Gastroesophageal sphincter (tissue), 4 donors: Measurements from ENCODE around the gene TCF7L2. TPM values are rescaled to one million over a fixed set of nuclear protein-coding genes. Genes with fewer than 3 reads are reported as not detected.

ENCODE experiments used
- ATAC-seq: fragments of 150-250 bp; one replicate; pipeline ENCODE4 v1.9.1; 2016; ENCODE audit warnings: mild to moderate bottlenecking, moderate library complexity
- H3K27ac ChIP-seq, 4 donors: fragments of 200-600 bp; sonication (generic) in 3 of 4; 1 replicate in 3 of 4; 2 replicates in 1 of 4; pipeline ENCODE4 v1.5.1; 2016 to 2019
- H3K27me3 ChIP-seq: fragments of 200-600 bp; sonication (generic); one replicate; pipeline ENCODE4 v1.5.1; 2019
- H3K36me3 ChIP-seq, 2 donors: fragments of 200-600 bp; sonication (generic); one replicate each; pipeline ENCODE4 v1.5.1; 2019; ENCODE audit warnings: control low read depth in 1 of 2
- H3K4me1 ChIP-seq, 3 donors: fragments of 200-600 bp; sonication (generic); 1 replicate in 2 of 3; 2 replicates in 1 of 3; pipeline ENCODE4 v1.5.1; 2016 to 2019; ENCODE audit warnings: control low read depth in 2 of 3
- H3K4me3 ChIP-seq, 2 donors: fragments of 200-600 bp; sonication (generic); one replicate each; pipeline ENCODE4 v1.5.1; 2019; ENCODE audit warnings: mild to moderate bottlenecking in 1 of 2, moderate library complexity in 1 of 2
- H3K9me3 ChIP-seq, 3 donors: fragments of 200-600 bp; sonication (generic); one replicate each; pipeline ENCODE4 v1.5.1; 2017 to 2019; ENCODE audit warnings: control low read depth in 2 of 3
- CTCF ChIP-seq, 4 experiments: fragments of 200-600 bp in 2 of 4; fragments of 450-650 bp in 2 of 4; sonication (generic) in 1 of 4; IDR thresholded peaks; one replicate each; pipeline ENCODE4 v1.5.1; 2017 to 2019; ENCODE audit warnings: antibody characterized with exemption in 4 of 4, mild to moderate bottlenecking in 2 of 4, moderate library complexity in 2 of 4
- EP300 ChIP-seq: sonication (generic); formaldehyde crosslinking; IDR thresholded peaks from one replicate; pipeline ENCODE4 v1.6.1; 2017; ENCODE audit warnings: antibody characterized with exemption, mild to moderate bottlenecking
- POLR2A ChIP-seq, 2 donors: fragments of 450-650 bp; IDR thresholded peaks; one replicate each; pipeline ENCODE4 v1.6.1; 2017; ENCODE audit warnings: antibody characterized with exemption in 2 of 2, mild to moderate bottlenecking in 2 of 2, moderate library complexity in 1 of 2
- POLR2AphosphoS5 ChIP-seq: sonication (generic); formaldehyde crosslinking; IDR thresholded peaks from one replicate; pipeline ENCODE4 v1.6.1; 2017; ENCODE audit warnings: antibody characterized with exemption
- WGBS, 2 donors: methylation state at CpG; one replicate each; pipeline ENCODE4 v1.1.5; 2018; ENCODE audit warnings: low coverage in 1 of 2; 5-methylcytosine and 5-hydroxymethylcytosine counted together
- total RNA-seq, 4 donors: library from RNA; depleted of rRNA; stranded (reverse); fragments of >200 nt; gene quantifications; one replicate each; pipeline ENCODE4 v1.1.0, GENCODE V29; 2016

TCF7L2 gene
- total RNA-seq, 4 donors from 2014 or later: 12.6 to 22.4 (median 20.2) TPM

DNA sequence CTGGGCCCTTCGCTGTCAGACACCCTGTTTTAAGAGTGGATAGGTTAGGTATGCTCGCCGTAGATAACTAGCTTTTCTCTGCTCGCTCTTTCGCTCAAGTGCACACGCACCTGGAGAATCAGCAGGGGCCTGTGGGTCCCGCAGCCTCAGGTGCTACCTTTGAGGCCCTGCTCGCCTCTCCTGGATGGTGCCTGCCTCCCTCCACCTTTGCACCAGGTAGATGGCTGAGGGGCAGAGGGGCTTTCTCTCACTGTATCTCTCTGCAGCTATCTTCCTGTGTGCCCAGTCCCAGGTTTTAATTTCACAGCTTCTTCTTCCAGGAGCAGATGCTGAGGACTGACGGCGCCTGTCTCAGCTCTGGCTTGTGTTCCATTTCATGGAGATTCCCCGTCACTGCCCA is 227.9 kb downstream of the TCF7L2 start:
- H3K4me1 ChIP-seq: peaks cover 0 to 6% (median 0%) of the 10 kb centered on the region in 3 donors
- WGBS, 2 donors: 80% methylated on average over 3 of the region's 11 CpGs; no CpG with 5 or more reads in 1 of the 2 donors
- no peaks in the 10 kb centered on the region for H3K36me3 ChIP-seq
- no peak overlapping the region for H3K4me3 ChIP-seq
- H3K9me3 ChIP-seq: no peaks in the 10 kb centered on the region
- TF ChIP-seq EP300: no peak
- TF ChIP-seq POLR2A (IDR thresholded peaks at IDR 0.05): no peak
- TF ChIP-seq POLR2AphosphoS5: no peak
- TF ChIP-seq CTCF (IDR thresholded peaks at IDR 0.05): no peak
- H3K27me3 ChIP-seq: no peaks in the 10 kb centered on the region
- H3K27ac ChIP-seq: no peak overlapping the region
- ATAC-seq: no peak

GRCh38 chr10:113178771-113179170 is 228.7 kb downstream of the TCF7L2 start:
- H3K27me3 ChIP-seq: no peaks in the 10 kb centered on the region
- ATAC-seq: no peak
- no peaks in the 10 kb centered on the region for H3K36me3 ChIP-seq
- H3K4me1 ChIP-seq: peaks cover 0 to 6% (median 0%) of the 10 kb centered on the region in 3 donors
- no peak overlapping the region for H3K4me3 ChIP-seq
- no peak overlapping the region for H3K27ac ChIP-seq
- WGBS, 2 donors: 100% methylated on average over 1 to 2 of the region's 3 CpGs
- TF ChIP-seq EP300 (no peak), CTCF (IDR thresholded peaks at IDR 0.05) (no peak), POLR2A (IDR thresholded peaks at IDR 0.05) (no peak), POLR2AphosphoS5 (no peak)
- no peaks in the 10 kb centered on the region for H3K9me3 ChIP-seq

- Histone ChIP-seq H3K4me3 (no peak overlapping the region), H3K27ac (no peak overlapping the region), H3K4me1 (peaks cover 0 to 6% (median 0%) of the 10 kb centered on the region in 3 donors), H3K9me3 (no peaks in the 10 kb centered on the region), H3K27me3 (no peaks in the 10 kb centered on the region), H3K36me3 (no peaks in the 10 kb centered on the region)
- no peak for TF ChIP-seq EP300
- TF ChIP-seq CTCF (IDR thresholded peaks at IDR 0.05): no peak
- TF ChIP-seq POLR2A (IDR thresholded peaks at IDR 0.05): no peak
- TF ChIP-seq POLR2AphosphoS5: no peak
- ATAC-seq: no peak
- WGBS, 2 donors: 77 to 82% methylated on average over 6 of the region's 6 CpGs
Measured at GRCh38 chr10:113179265-113179664, 229.2 kb downstream of the TCF7L2 start.

GRCh38 chr10:113179966-113180365 is 229.9 kb downstream of the TCF7L2 start:
- no peaks in the 10 kb centered on the region for H3K9me3 ChIP-seq
- TF ChIP-seq CTCF (IDR thresholded peaks at IDR 0.05): no peak
- TF ChIP-seq POLR2AphosphoS5: no peak
- no peak for TF ChIP-seq EP300
- TF ChIP-seq POLR2A (IDR thresholded peaks at IDR 0.05): no peak
- 100% methylated on average over 1 to 2 of the region's 3 CpGs for WGBS, 2 donors
- H3K4me3 ChIP-seq: no peak overlapping the region
- no peaks in the 10 kb centered on the region for H3K36me3 ChIP-seq
- no peak for ATAC-seq
- no peak overlapping the region for H3K27ac ChIP-seq
- no peaks in the 10 kb centered on the region for H3K27me3 ChIP-seq
- H3K4me1 ChIP-seq: peaks cover 0 to 6% (median 0%) of the 10 kb centered on the region in 3 donors

GRCh38 chr10:113180401-113181154 is 230.5 kb downstream of the TCF7L2 start:
- Histone ChIP-seq H3K4me1 (peaks cover 0 to 6% (median 0%) of the 10 kb centered on the region in 3 donors), H3K4me3 (no peak overlapping the region), H3K27me3 (no peaks in the 10 kb centered on the region), H3K27ac (no peak overlapping the region), H3K9me3 (no peaks in the 10 kb centered on the region), H3K36me3 (no peaks in the 10 kb centered on the region)
- TF ChIP-seq EP300: no peak
- TF ChIP-seq CTCF (IDR thresholded peaks at IDR 0.05): no peak
- no peak for TF ChIP-seq POLR2AphosphoS5
- no peak for TF ChIP-seq POLR2A (IDR thresholded peaks at IDR 0.05)
- no peak for ATAC-seq
- 45 to 60% methylated on average over 3 to 8 of the region's 10 CpGs for WGBS, 2 donors
